ENCODE results near the gene PITPNM2. TPM values are rescaled to one million over a fixed set of nuclear protein-coding genes. Genes with fewer than 3 reads are reported as not detected.

Gene PITPNM2
- 1 to 10 TPM; 7.3 to 9.3 (median 9.2) TPM for total RNA-seq

GRCh38 chr12:123150744-123151456, at the start of gene PITPNM2:
Gene PITPNM2, minus strand, starts transcription at chr12:123151090. Its CDS starts 116,500 bp downstream, at chr12:123034590.
- no peaks in the 10 kb centered on the region for H3K27me3 Mint-ChIP-seq (ENCODE audit: low read depth)
- DNase-seq, result peak; percentile 56
- peaks cover 35% of the 10 kb centered on the region for H3K4me1 Mint-ChIP-seq (ENCODE audit: low read depth)
- no peaks in the 10 kb centered on the region for H3K9me3 Mint-ChIP-seq
- H3K4me3 Mint-ChIP-seq, result peak within 1 kb of the TSS; percentile 82
- H3K36me3 Mint-ChIP-seq (ENCODE audit: insufficient read depth), result no peaks in the 10 kb centered on the region
- peak; percentile 89 to 90 for ATAC-seq

GRCh38 chr12:123200414-123200813, 49.5 kb upstream of the PITPNM2 start:
- Mint-ChIP-seq H3K36me3 (ENCODE audit: insufficient read depth) (peaks cover 28% of the 10 kb centered on the region), H3K9me3 (no peaks in the 10 kb centered on the region), H3K27me3 (ENCODE audit: low read depth) (no peaks in the 10 kb centered on the region), H3K4me3 (no peak overlapping the region), H3K4me1 (ENCODE audit: low read depth) (peaks cover 13% of the 10 kb centered on the region)
- ATAC-seq (peak; percentile 73 to 75), DNase-seq (no peak)

GRCh38 chr12:123199936-123200335, 49.0 kb upstream of the PITPNM2 start:
- Mint-ChIP-seq H3K9me3 (no peaks in the 10 kb centered on the region), H3K4me3 (no peak overlapping the region)

GRCh38 chr12:123187637-123188036, 36.7 kb upstream of the PITPNM2 start:
- Mint-ChIP-seq H3K27me3 (ENCODE audit: low read depth) (no peaks in the 10 kb centered on the region), H3K36me3 (ENCODE audit: insufficient read depth) (peaks cover 30% of the 10 kb centered on the region), H3K9me3 (no peaks in the 10 kb centered on the region), H3K4me3 (no peak overlapping the region), H3K4me1 (ENCODE audit: low read depth) (no peaks in the 10 kb centered on the region)
- ATAC-seq (no peak), DNase-seq (no peak)

More at GRCh38 chr12:123199936-123200335, 49.0 kb upstream of the PITPNM2 start:
- DNase-seq (no peak), ATAC-seq (no peak)
- Mint-ChIP-seq H3K36me3 (ENCODE audit: insufficient read depth) (peaks cover 28% of the 10 kb centered on the region), H3K4me1 (ENCODE audit: low read depth) (peaks cover 13% of the 10 kb centered on the region), H3K27me3 (ENCODE audit: low read depth) (no peaks in the 10 kb centered on the region)

DNA sequence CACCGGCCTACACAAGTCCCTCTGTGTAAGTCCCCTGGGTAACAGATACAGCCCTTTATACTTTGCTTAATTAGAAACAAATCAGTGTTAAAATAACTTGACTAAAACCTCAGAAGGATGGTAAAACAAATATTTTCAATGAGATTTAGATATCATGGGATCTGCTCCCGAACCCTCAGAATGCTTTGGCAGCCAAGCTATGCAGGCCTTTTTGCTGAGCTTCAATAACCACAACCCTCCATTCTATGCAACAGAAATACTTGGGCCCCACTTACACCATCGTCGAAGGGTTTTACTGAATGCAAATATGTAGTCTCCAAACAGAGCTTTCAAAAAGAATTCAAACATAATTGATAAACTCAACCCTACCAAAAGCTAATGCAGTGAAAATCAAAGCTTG, 29.3 kb upstream of the PITPNM2 start:
- Mint-ChIP-seq H3K9me3 (no peaks in the 10 kb centered on the region), H3K4me1 (ENCODE audit: low read depth) (no peaks in the 10 kb centered on the region), H3K4me3 (no peak overlapping the region), H3K27me3 (ENCODE audit: low read depth) (no peaks in the 10 kb centered on the region), H3K36me3 (ENCODE audit: insufficient read depth) (peaks cover 23% of the 10 kb centered on the region)
- DNase-seq (no peak), ATAC-seq (no peak)

DNA sequence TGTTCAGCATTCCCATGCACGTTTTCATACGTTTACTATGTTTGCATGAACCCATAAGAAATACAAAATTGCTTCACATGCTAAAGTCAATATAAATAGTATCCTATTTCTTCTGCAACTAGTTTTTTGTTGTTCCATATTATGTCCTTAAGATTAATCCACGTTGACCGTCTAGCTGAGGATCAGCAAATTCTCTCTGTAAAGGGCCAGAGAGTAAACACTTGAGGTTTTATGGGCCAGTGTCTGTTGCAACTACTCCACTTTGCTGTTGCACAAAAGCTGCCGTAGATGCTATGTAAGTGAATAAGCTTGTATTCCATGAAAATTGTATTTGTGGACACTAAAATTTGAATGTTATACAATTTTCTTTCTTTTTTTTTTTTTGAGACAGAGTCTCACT, 21.1 kb upstream of the PITPNM2 start:
- DNase-seq, result no peak
- Mint-ChIP-seq H3K27me3 (ENCODE audit: low read depth) (no peaks in the 10 kb centered on the region), H3K4me3 (no peak overlapping the region), H3K36me3 (ENCODE audit: insufficient read depth) (peaks cover 23% of the 10 kb centered on the region), H3K4me1 (ENCODE audit: low read depth) (peaks cover 2% of the 10 kb centered on the region), H3K9me3 (no peaks in the 10 kb centered on the region)
- no peak for ATAC-seq

GRCh38 chr12:123167329-123167728, 16.4 kb upstream of the PITPNM2 start:
- Mint-ChIP-seq H3K36me3 (ENCODE audit: insufficient read depth) (peaks cover 21% of the 10 kb centered on the region), H3K4me3 (no peak overlapping the region)
- no peak for ATAC-seq

GRCh38 chr12:123165537-123165936, 14.6 kb upstream of the PITPNM2 start:
- Mint-ChIP-seq H3K27me3 (ENCODE audit: low read depth) (no peaks in the 10 kb centered on the region), H3K4me3 (no peak overlapping the region), H3K36me3 (ENCODE audit: insufficient read depth) (peaks cover 22% of the 10 kb centered on the region), H3K4me1 (ENCODE audit: low read depth) (peaks cover 2% of the 10 kb centered on the region), H3K9me3 (no peaks in the 10 kb centered on the region)
- no peak for ATAC-seq
- DNase-seq, result no peak

More at GRCh38 chr12:123167329-123167728, 16.4 kb upstream of the PITPNM2 start:
- H3K4me1 Mint-ChIP-seq (ENCODE audit: low read depth), result peaks cover 2% of the 10 kb centered on the region
- DNase-seq, result no peak
- no peaks in the 10 kb centered on the region for H3K27me3 Mint-ChIP-seq (ENCODE audit: low read depth)
- H3K9me3 Mint-ChIP-seq, result no peaks in the 10 kb centered on the region

- Mint-ChIP-seq H3K36me3 (ENCODE audit: insufficient read depth) (peaks cover 23% of the 10 kb centered on the region), H3K27me3 (ENCODE audit: low read depth) (no peaks in the 10 kb centered on the region), H3K9me3 (no peaks in the 10 kb centered on the region), H3K4me3 (no peak overlapping the region), H3K4me1 (ENCODE audit: low read depth) (peaks cover 2% of the 10 kb centered on the region)
- no peak for ATAC-seq
- DNase-seq, result no peak
Measured at GRCh38 chr12:123164710-123165261, 13.9 kb upstream of the PITPNM2 start.

GRCh38 chr12:123164222-123164621, 13.3 kb upstream of the PITPNM2 start:
- no peaks in the 10 kb centered on the region for H3K27me3 Mint-ChIP-seq (ENCODE audit: low read depth)
- H3K36me3 Mint-ChIP-seq (ENCODE audit: insufficient read depth), result peaks cover 23% of the 10 kb centered on the region
- DNase-seq (no peak), ATAC-seq (no peak)
- no peak overlapping the region for H3K4me3 Mint-ChIP-seq
- H3K9me3 Mint-ChIP-seq, result no peaks in the 10 kb centered on the region
- H3K4me1 Mint-ChIP-seq (ENCODE audit: low read depth), result peaks cover 2% of the 10 kb centered on the region

GRCh38 chr12:123163227-123163626, 12.3 kb upstream of the PITPNM2 start:
- ATAC-seq (no peak), DNase-seq (no peak)
- H3K27me3 Mint-ChIP-seq (ENCODE audit: low read depth), result no peaks in the 10 kb centered on the region
- peaks cover 23% of the 10 kb centered on the region for H3K36me3 Mint-ChIP-seq (ENCODE audit: insufficient read depth)
- no peak overlapping the region for H3K4me3 Mint-ChIP-seq
- no peaks in the 10 kb centered on the region for H3K9me3 Mint-ChIP-seq
- no peaks in the 10 kb centered on the region for H3K4me1 Mint-ChIP-seq (ENCODE audit: low read depth)

GRCh38 chr12:123160801-123161487, 10.1 kb upstream of the PITPNM2 start:
- no peaks in the 10 kb centered on the region for H3K9me3 Mint-ChIP-seq
- H3K4me1 Mint-ChIP-seq (ENCODE audit: low read depth), result no peaks in the 10 kb centered on the region
- H3K4me3 Mint-ChIP-seq, result no peak overlapping the region
- ATAC-seq (no peak), DNase-seq (no peak)
- H3K27me3 Mint-ChIP-seq (ENCODE audit: low read depth), result no peaks in the 10 kb centered on the region
- H3K36me3 Mint-ChIP-seq (ENCODE audit: insufficient read depth), result peaks cover 19% of the 10 kb centered on the region

DNA sequence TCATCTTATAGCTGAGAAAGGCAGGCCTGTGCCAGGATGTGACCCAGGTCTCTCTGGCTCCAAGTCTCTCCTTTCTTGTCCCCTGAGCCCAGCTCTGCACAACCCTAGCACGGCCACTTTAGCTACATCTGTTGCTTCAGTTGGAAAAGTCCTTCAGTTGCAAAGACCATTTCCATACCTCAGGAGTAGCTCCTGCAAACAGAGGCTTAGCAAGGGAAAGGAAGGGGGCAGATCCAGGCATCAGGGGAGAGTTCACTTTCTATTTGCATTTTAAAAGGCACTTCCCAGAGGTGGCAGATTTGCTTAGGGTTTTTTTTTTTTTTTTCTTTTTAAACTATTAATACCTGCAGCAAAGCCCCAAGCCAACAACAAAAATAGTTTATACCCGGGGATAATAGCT, 3.0 kb upstream of the PITPNM2 start:
- no peaks in the 10 kb centered on the region for H3K27me3 Mint-ChIP-seq (ENCODE audit: low read depth)
- ATAC-seq (no peak), DNase-seq (no peak)
- H3K4me3 Mint-ChIP-seq, result no peak overlapping the region
- peaks cover 24% of the 10 kb centered on the region for H3K4me1 Mint-ChIP-seq (ENCODE audit: low read depth)
- peaks cover 3% of the 10 kb centered on the region for H3K36me3 Mint-ChIP-seq (ENCODE audit: insufficient read depth)
- no peaks in the 10 kb centered on the region for H3K9me3 Mint-ChIP-seq

- peak overlapping the region; percentile 80 for H3K4me3 Mint-ChIP-seq
- H3K4me1 Mint-ChIP-seq (ENCODE audit: low read depth), result peaks cover 30% of the 10 kb centered on the region
- no peaks in the 10 kb centered on the region for H3K27me3 Mint-ChIP-seq (ENCODE audit: low read depth)
- H3K9me3 Mint-ChIP-seq, result no peaks in the 10 kb centered on the region
- H3K36me3 Mint-ChIP-seq (ENCODE audit: insufficient read depth), result peaks cover 3% of the 10 kb centered on the region
- no peak for ATAC-seq
- DNase-seq, result no peak
Measured at GRCh38 chr12:123152833-123153232, 1.9 kb upstream of the PITPNM2 start.
